MM.1S (cell line): ENCODE results near the gene TMCC1.
"Not testable (repeated sequence)": the region's sequence is repeated elsewhere in the genome, so short reads cannot be mapped to it uniquely, and the experiment has no call there.

Experiments
- CTCF ChIP-seq: fragments of 300-600 bp; sonication (generic); IDR thresholded peaks from 2 replicates; pipeline ENCODE4 v1.5.1; 2016; ENCODE audit warnings: antibody characterized with exemption, low read length, mixed read lengths
- EZH2phosphoT487 ChIP-seq: fragments of 300-600 bp; sonication (generic); IDR thresholded peaks from 2 replicates; pipeline ENCODE4 v1.6.1; 2018; ENCODE audit warnings: antibody characterized with exemption, low read length

GRCh38 chr3:129901272-129901671 is 7.8 kb upstream of the TMCC1 start:
- TF ChIP-seq CTCF, EZH2phosphoT487: not testable (repeated sequence)
